ENCODE results near the gene PPFIA3. TPM values are rescaled to one million over a fixed set of nuclear protein-coding genes. Genes with fewer than 3 reads are reported as not detected.

The PPFIA3 gene
- total RNA-seq, 1 donor, result 2.2 TPM

DNA sequence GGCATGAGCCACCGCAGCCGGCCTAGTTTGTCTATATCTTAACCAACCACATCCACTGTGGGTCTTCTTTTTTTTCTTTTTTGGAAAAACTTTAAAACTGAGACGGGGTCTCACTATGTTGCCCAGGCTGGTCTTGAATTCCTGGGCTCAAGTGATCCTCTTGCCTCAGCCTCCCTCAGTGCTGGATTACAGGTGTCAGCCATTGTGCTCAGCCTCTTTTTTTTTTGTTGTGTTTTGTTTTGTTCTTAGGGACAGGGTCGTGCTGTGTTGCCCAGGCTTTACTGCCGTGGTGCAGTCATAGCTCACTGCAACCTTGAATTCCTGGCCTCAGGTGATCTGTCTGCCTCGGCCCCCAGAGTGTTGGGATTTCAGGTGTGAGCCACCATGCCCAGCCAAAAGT is 26.7 kb upstream of the PPFIA3 start:
- DNase-seq (ENCODE audit: low read depth), result no peak
- no peak overlapping the region for H3K4me3 ChIP-seq (ENCODE audit: low read depth, low read length)
- TF ChIP-seq, protein P1, sequence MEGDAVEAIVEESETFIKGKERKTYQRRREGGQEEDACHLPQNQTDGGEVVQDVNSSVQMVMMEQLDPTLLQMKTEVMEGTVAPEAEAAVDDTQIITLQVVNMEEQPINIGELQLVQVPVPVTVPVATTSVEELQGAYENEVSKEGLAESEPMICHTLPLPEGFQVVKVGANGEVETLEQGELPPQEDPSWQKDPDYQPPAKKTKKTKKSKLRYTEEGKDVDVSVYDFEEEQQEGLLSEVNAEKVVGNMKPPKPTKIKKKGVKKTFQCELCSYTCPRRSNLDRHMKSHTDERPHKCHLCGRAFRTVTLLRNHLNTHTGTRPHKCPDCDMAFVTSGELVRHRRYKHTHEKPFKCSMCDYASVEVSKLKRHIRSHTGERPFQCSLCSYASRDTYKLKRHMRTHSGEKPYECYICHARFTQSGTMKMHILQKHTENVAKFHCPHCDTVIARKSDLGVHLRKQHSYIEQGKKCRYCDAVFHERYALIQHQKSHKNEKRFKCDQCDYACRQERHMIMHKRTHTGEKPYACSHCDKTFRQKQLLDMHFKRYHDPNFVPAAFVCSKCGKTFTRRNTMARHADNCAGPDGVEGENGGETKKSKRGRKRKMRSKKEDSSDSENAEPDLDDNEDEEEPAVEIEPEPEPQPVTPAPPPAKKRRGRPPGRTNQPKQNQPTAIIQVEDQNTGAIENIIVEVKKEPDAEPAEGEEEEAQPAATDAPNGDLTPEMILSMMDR (IDR thresholded peaks at IDR 0.05; ENCODE audit: insufficient read depth, low read depth, low read length), result no peak

DNA sequence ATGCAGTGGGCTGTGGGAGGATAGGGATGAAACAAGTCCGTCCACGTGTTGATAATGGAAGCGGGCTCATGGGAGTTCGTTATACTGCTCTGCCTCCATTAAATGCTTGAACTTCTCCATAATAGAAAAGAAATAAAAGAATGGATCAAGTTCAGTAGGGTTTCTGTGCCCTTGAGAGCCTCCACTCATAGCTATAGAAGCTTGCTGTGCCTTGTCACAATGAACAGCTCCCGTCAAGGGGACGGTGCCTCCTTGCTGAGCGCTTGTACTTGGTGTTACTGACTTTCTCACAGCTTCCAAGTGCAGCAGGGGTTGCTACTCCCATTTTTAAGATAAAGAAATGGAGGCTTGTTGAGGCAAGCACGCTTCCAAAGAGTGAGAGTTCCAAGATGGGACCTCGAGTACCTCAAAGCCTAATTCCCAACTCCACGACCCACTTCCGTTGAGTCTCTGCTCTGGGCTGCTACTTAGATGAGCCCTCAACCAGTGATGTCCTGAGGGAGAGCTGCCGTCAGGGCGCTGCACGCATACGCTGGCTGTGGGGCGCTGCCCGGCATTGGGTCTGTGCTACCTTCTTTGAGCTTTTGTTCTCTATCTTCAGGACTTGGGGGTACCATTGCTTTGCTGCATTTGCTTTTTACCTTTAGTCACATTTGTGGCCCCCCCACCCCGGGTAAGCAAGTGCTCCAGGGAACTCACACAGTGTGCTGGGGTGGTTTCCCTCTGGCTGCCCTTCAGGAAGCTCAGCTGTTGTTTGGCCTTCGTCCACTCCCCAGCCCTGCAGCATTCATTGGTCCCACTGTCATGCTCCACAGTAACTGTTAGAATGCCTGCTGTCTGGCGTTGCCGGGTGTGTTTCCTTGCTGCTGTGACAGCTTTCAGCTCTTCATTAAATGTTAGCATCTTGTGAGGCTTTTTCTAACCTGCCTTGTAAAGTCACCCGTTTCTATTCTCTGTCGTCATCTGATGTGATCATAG is 24.6 kb upstream of the PPFIA3 start:
- no peak for DNase-seq (ENCODE audit: low read depth)
- TF ChIP-seq, protein P1 (IDR thresholded peaks at IDR 0.05; ENCODE audit: insufficient read depth, low read depth, low read length), result no peak

DNA sequence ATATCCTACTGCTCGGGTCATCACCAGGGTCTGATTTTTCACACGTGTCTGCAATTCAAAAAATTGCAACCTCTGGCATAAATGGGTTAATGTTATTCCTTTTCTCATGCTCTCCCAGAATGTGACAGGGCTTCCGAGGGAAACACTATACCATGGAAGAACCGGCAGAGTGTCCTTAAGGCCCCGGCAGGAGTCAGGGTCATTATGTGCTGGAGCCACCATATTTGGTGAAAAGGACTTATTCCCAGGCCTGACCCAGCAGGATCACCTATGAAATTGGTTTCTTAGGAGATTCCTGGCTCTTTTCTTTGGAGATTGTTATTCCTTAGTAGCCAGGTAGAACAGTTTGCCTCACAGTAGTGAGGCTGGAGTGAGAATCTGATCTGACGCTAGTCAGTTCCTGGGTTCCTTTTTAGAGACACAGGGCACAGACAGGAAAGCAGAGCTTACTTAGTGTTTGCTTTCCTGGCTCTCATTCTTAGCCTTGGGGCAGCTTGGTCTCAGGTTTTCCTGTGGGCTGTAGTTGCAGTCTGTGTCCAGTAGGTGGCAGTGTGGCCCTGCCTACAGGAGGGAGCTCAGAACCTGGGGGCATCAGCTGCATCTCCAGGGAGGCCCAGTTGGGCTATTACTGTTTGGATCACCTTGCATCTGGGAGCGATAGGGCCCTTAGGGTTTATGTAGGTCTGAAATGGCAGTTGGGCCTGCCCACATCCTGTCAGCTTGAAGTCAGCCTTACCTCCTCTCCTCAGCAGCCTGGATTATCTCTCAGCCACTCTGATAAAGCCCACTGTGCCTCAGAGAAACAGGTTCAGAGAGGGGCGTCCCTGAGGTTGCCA is 21.7 kb upstream of the PPFIA3 start:
- DNase-seq (ENCODE audit: low read depth), result peak; percentile 71
- TF ChIP-seq, protein P1 (IDR thresholded peaks at IDR 0.05; ENCODE audit: insufficient read depth, low read depth, low read length), result peak; percentile 100
- H3K4me3 ChIP-seq (ENCODE audit: low read depth, low read length), result no peak overlapping the region

More for the DNA sequence above, 24.6 kb upstream of the PPFIA3 start:
- H3K4me3 ChIP-seq (ENCODE audit: low read depth, low read length), result no peak overlapping the region

DNA sequence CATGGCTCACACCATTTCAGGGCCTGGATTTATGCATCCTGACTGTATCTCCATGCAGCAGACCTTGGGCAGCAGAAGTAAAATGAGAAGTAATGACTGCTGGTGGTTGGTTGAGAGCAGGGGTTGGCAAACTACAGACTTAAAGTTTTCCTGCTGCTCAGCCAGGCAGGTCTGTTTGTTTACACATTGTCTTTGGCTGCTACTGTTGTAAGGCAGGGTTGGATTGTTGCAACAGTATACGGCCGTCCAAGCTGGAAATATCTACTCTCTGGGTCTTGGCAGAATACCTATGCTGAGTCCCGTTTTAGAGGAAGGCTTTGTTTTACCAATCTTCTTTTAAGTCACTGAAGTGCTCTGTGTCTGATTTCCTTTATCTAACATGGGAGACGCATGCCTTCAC is 20.5 kb upstream of the PPFIA3 start:
- TF ChIP-seq, protein P1 (IDR thresholded peaks at IDR 0.05; ENCODE audit: insufficient read depth, low read depth, low read length), result no peak
- DNase-seq (ENCODE audit: low read depth), result no peak
- H3K4me3 ChIP-seq (ENCODE audit: low read depth, low read length), result no peak overlapping the region

DNA sequence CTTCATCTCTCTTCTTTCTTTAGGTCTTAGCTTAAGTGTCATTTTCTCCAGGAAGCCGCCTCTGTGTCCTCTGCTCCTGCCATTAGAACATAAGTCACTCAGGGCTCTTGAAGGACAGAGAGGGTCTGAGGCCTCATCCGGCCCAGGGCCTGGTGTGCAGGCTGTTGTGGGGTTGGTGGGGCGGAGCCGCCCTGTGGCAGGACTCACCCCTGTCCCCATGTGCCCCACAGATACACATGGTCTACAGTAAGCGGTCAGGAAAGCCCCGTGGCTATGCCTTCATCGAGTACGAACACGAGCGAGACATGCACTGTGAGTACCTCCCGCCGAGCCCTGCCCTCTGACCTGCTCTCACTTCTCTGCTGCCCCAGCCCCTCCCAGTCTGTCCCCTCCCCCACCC is 18.2 kb upstream of the PPFIA3 start:
- no peak overlapping the region for H3K4me3 ChIP-seq (ENCODE audit: low read depth, low read length)
- no peak for DNase-seq (ENCODE audit: low read depth)
- TF ChIP-seq, protein P1 (IDR thresholded peaks at IDR 0.05; ENCODE audit: insufficient read depth, low read depth, low read length), result no peak

DNA sequence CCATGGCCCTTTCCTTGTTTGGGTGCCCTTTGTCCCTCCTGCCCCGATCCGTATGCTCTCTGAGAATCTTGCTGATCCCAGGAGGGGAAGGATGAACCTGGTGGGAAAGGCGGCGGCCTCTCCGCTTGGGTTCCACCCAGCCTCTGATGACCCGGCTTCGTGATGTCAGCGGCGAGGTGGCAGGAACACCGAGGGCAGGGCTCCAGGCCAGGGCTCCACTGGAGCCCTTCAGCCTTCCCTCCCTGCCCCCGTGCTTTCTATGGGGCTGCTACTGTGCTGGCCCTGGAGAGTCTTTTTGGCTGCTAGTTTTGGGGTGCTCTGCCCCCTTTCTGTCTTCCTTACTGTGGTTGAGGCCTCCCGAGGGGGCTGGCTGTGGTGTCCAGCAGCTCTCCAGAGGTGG is 17.0 kb upstream of the PPFIA3 start:
- H3K4me3 ChIP-seq (ENCODE audit: low read depth, low read length), result no peak overlapping the region
- TF ChIP-seq, protein P1 (IDR thresholded peaks at IDR 0.05; ENCODE audit: insufficient read depth, low read depth, low read length), result no peak
- DNase-seq (ENCODE audit: low read depth), result no peak

Measured in fibroblast of villous mesenchyme (primary cell).